CD14-positive monocyte (primary cell): ENCODE results near the gene SLC38A2. TPM values are rescaled to one million over a fixed set of nuclear protein-coding genes. Genes with fewer than 3 reads are reported as not detected.

Experiments
- DNase-seq, 3 donors: peaks; one replicate each; pipeline ENCODE4 v3.0.0-alpha.2; 2011 to 2022
- H2AFZ ChIP-seq: 2 replicates; pipeline ENCODE4 v1.6.0; 2012; ENCODE audit warnings: mild to moderate bottlenecking, low read depth, low read length, inconsistent platforms; ENCODE audit not compliant: insufficient read depth, poor library complexity, severe bottlenecking
- H3K27ac ChIP-seq, 2 donors: 1 replicate in 1 of 2; 2 replicates in 1 of 2; pipeline ENCODE4 v1.5.1; 2012 to 2013; ENCODE audit warnings: low read length in 2 of 2, control low read depth in 1 of 2, inconsistent platforms in 1 of 2, low read depth in 1 of 2, mild to moderate bottlenecking in 1 of 2
- H3K27me3 ChIP-seq, 2 donors: one replicate each; pipeline versions ENCODE4 v1.6.0 to v1.6.1; 2011 to 2013; ENCODE audit warnings: low read length in 2 of 2; ENCODE audit not compliant: control insufficient read depth in 2 of 2, insufficient read depth in 2 of 2
- H3K36me3 ChIP-seq, 2 donors: replicated peaks in 1 of 2; 1 replicate in 1 of 2; 2 replicates in 1 of 2; pipeline versions ENCODE4 v1.5.1 to v1.6.1; 2012 to 2013; ENCODE audit warnings: low read length in 2 of 2, control low read depth in 1 of 2, inconsistent platforms in 1 of 2, mild to moderate bottlenecking in 1 of 2; ENCODE audit not compliant: insufficient read depth in 2 of 2, control insufficient read depth in 1 of 2
- H3K4me1 ChIP-seq, 2 donors: 1 replicate in 1 of 2; 2 replicates in 1 of 2; pipeline versions ENCODE4 v1.5.1 to v1.6.1; 2012 to 2013; ENCODE audit warnings: low read length in 2 of 2, control low read depth in 1 of 2, inconsistent platforms in 1 of 2, mild to moderate bottlenecking in 1 of 2, moderate library complexity in 1 of 2; ENCODE audit not compliant: insufficient read depth in 2 of 2, control insufficient read depth in 1 of 2
- H3K4me2 ChIP-seq: replicated peaks from 2 replicates; pipeline ENCODE3; 2012; ENCODE audit warnings: low read length, moderate library complexity, mild to moderate bottlenecking; ENCODE audit not compliant: poor library complexity, severe bottlenecking; ENCODE audit errors: extremely low read depth
- H3K4me3 ChIP-seq, 3 experiments: fragments of 200-600 bp in 1 of 3; sonication (generic) in 1 of 3; replicated peaks in 1 of 3; 1 replicate in 2 of 3; 2 replicates in 1 of 3; pipeline ENCODE4 v1.5.1; 2011 to 2013; ENCODE audit warnings: low read length in 3 of 3, mild to moderate bottlenecking in 3 of 3, control low read depth in 2 of 3, low read depth in 2 of 3, inconsistent platforms in 1 of 3, moderate library complexity in 1 of 3
- H3K79me2 ChIP-seq: 2 replicates; pipeline ENCODE4 v1.6.0; 2012; ENCODE audit warnings: mild to moderate bottlenecking, control low read depth, inconsistent platforms, low read length, moderate library complexity; ENCODE audit not compliant: insufficient read depth
- H3K9ac ChIP-seq: 2 replicates; pipeline ENCODE4 v1.6.0; 2017; ENCODE audit warnings: low read length, mild to moderate bottlenecking; ENCODE audit not compliant: insufficient read depth, poor library complexity, severe bottlenecking
- H3K9me3 ChIP-seq, 2 donors: replicated peaks in 1 of 2; 1 replicate in 1 of 2; 2 replicates in 1 of 2; pipeline versions ENCODE4 v1.5.1 to v1.6.1; 2012 to 2013; ENCODE audit warnings: low read length in 2 of 2, control low read depth in 1 of 2; ENCODE audit not compliant: control insufficient read depth in 1 of 2, insufficient read depth in 1 of 2
- H4K20me1 ChIP-seq: 2 replicates; pipeline ENCODE4 v1.6.0; 2012; ENCODE audit warnings: mild to moderate bottlenecking, low read length, control low read depth, moderate library complexity; ENCODE audit not compliant: insufficient read depth
- H3K27ac Mint-ChIP-seq, 7 donors: one replicate each; pipeline ENCODE4 v1.8.0; 2020; ENCODE audit warnings: mild to moderate bottlenecking in 7 of 7, mixed read lengths in 7 of 7, moderate library complexity in 6 of 7, inconsistent platforms in 2 of 7
- H3K27me3 Mint-ChIP-seq, 3 donors: one replicate each; pipeline ENCODE4 v1.8.0; 2021 to 2022; ENCODE audit warnings: low read depth in 3 of 3, mild to moderate bottlenecking in 3 of 3, mixed read lengths in 3 of 3, moderate library complexity in 3 of 3, inconsistent platforms in 1 of 3
- H3K36me3 Mint-ChIP-seq, 2 donors: one replicate each; pipeline ENCODE4 v1.8.0; 2020; ENCODE audit warnings: mixed read lengths in 2 of 2, inconsistent platforms in 1 of 2, mild to moderate bottlenecking in 1 of 2
- H3K4me1 Mint-ChIP-seq: one replicate; pipeline ENCODE4 v1.8.0; 2020; ENCODE audit warnings: mild to moderate bottlenecking, mixed read lengths
- H3K4me3 Mint-ChIP-seq, 2 donors: one replicate each; pipeline ENCODE4 v1.8.0; 2020; ENCODE audit warnings: mild to moderate bottlenecking in 2 of 2, mixed read lengths in 2 of 2, moderate library complexity in 1 of 2
- H3K9me3 Mint-ChIP-seq, 7 donors: one replicate each; pipeline ENCODE4 v1.8.0; 2020 to 2022; ENCODE audit warnings: mixed read lengths in 7 of 7, mild to moderate bottlenecking in 6 of 7, moderate library complexity in 6 of 7, inconsistent platforms in 2 of 7
- WGBS: methylation state at CpG from one replicate; pipeline ENCODE4 v1.1.5; 2013; ENCODE audit warnings: missing lambda C conversion rate; ENCODE audit not compliant: insufficient coverage; 5-methylcytosine and 5-hydroxymethylcytosine counted together
- intact Hi-C, 2 donors: fragments of 100-400 bp; cut with micrococcal nuclease; formaldehyde crosslinking; loops; one replicate each; pipeline versions ENCODE4 v1.15.0 to v1.15.1; 2023
- polyA plus RNA-seq, 3 donors: library from polyadenylated mRNA; depleted of rRNA in 1 of 3; unstranded in 2 of 3; stranded (reverse) in 1 of 3; fragments of 300-500 nt in 2 of 3; fragments of >200 nt in 1 of 3; fragmentation: Illumina TruSeq in 2 of 3; gene quantifications; 1 replicate in 2 of 3; 2 replicates in 1 of 3; pipeline ENCODE4 v1.2.3, GENCODE V29; 2012 to 2021
- TF ChIP-seq, protein P1 (sequence below): fragments of 200-600 bp; IDR thresholded peaks from one replicate; pipeline ENCODE4 v1.8.0; 2022; ENCODE audit warnings: antibody characterized with exemption, mild to moderate bottlenecking

Gene SLC38A2
- polyA plus RNA-seq, 3 donors: 33.8 to 116 (median 48.7) TPM

- TF ChIP-seq, protein P1, sequence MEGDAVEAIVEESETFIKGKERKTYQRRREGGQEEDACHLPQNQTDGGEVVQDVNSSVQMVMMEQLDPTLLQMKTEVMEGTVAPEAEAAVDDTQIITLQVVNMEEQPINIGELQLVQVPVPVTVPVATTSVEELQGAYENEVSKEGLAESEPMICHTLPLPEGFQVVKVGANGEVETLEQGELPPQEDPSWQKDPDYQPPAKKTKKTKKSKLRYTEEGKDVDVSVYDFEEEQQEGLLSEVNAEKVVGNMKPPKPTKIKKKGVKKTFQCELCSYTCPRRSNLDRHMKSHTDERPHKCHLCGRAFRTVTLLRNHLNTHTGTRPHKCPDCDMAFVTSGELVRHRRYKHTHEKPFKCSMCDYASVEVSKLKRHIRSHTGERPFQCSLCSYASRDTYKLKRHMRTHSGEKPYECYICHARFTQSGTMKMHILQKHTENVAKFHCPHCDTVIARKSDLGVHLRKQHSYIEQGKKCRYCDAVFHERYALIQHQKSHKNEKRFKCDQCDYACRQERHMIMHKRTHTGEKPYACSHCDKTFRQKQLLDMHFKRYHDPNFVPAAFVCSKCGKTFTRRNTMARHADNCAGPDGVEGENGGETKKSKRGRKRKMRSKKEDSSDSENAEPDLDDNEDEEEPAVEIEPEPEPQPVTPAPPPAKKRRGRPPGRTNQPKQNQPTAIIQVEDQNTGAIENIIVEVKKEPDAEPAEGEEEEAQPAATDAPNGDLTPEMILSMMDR: no peak
- no peak overlapping the region for H3K9ac ChIP-seq
- peaks cover 100% of the 10 kb centered on the region for H4K20me1 ChIP-seq
- H3K79me2 ChIP-seq: peaks cover 74% of the 10 kb centered on the region
- intact Hi-C loops: no loop called here
- peaks cover 44% of the 10 kb centered on the region for H3K4me1 Mint-ChIP-seq
- H3K36me3 ChIP-seq: peaks cover 100% of the 10 kb centered on the region in 2 donors
- peak overlapping the region in 1 of 7 donors; percentile 65 for H3K27ac Mint-ChIP-seq
- H2AFZ ChIP-seq: no peak overlapping the region
- H3K9me3 ChIP-seq: no peaks in the 10 kb centered on the region
- DNase-seq: no peak
- 93% methylated on average over 3 of the region's 9 CpGs for WGBS
- H3K27ac ChIP-seq: no peak overlapping the region
- H3K4me2 ChIP-seq: no peak overlapping the region
- no peaks in the 10 kb centered on the region for H3K9me3 Mint-ChIP-seq
- H3K4me1 ChIP-seq: peaks cover 31 to 48% of the 10 kb centered on the region in 2 donors
- no peaks in the 10 kb centered on the region for H3K27me3 ChIP-seq
- no peak overlapping the region for H3K4me3 Mint-ChIP-seq
- H3K36me3 Mint-ChIP-seq: peaks cover 88 to 90% of the 10 kb centered on the region in 2 donors
- H3K4me3 ChIP-seq: no peak overlapping the region
- no peaks in the 10 kb centered on the region for H3K27me3 Mint-ChIP-seq
Observed at GRCh38 chr12:46363582-46364299, 8.8 kb downstream of the SLC38A2 start.

DNA sequence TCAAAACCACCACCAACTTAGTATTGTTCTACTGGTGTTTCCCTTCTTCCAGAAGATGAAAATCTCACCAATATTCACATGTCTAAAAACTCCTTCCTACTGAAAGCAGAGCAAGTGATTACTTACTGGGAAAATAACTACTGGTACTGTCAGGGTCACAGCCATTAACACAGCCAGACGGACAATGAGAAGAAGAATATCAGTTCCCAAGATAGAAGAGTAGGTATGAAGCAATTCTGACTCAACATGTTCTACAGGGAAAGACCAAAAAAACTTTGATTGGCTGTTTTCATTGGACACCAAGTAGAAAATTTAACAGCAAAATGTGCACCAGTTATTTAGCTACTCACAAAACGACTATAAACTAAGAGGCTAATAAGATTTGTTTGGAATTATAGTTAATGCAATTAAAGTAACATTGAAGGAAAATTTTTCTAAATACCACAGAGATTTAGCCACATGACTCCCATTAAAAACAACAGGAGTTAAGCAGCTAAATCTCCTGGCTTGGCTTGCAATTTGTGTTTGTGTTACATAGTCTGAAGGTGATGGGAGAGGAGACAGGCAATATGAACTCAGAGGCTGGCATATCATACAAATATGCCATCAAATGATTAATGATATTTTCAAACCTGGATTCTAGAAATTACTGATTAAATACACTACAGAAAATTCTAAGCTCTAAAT is 9.5 kb downstream of the SLC38A2 start:
- no CpG with 5 or more reads among the region's 2 CpGs for WGBS
- Histone ChIP-seq H3K4me2 (no peak overlapping the region), H3K27me3 (no peaks in the 10 kb centered on the region), H3K4me1 (peaks cover 24 to 41% of the 10 kb centered on the region in 2 donors), H2AFZ (no peak overlapping the region), H3K9me3 (no peaks in the 10 kb centered on the region), H3K36me3 (peaks cover 94 to 97% of the 10 kb centered on the region in 2 donors), H3K4me3 (no peak overlapping the region), H3K27ac (peak overlapping the region in 1 of 2 donors; percentile 58), H3K79me2 (peaks cover 67% of the 10 kb centered on the region), H4K20me1 (peaks cover 100% of the 10 kb centered on the region), H3K9ac (no peak overlapping the region)
- H3K4me3 Mint-ChIP-seq: no peak overlapping the region
- peak overlapping the region; percentile 4 to 84 (median 23) for H3K27ac Mint-ChIP-seq
- peaks cover 85 to 88% of the 10 kb centered on the region in 2 donors for H3K36me3 Mint-ChIP-seq
- TF ChIP-seq, protein P1: no peak
- no peaks in the 10 kb centered on the region for H3K27me3 Mint-ChIP-seq
- no peaks in the 10 kb centered on the region for H3K9me3 Mint-ChIP-seq
- DNase-seq: no peak
- intact Hi-C loops: no loop called here
- H3K4me1 Mint-ChIP-seq: peaks cover 39% of the 10 kb centered on the region
